ENCODE results near the gene NEU3.

- no peak for TF ChIP-seq CTCF (IDR thresholded peaks at IDR 0.05)
- no peak for TF ChIP-seq POLR2A (IDR thresholded peaks at IDR 0.05)
Observed at GRCh38 chr11:75040167-75040770, 51.5 kb downstream of the NEU3 start.

All from testis (tissue), 2 donors.